ENCODE data around the gene CNPPD1.
A peak's percentile ranks its signal among the peaks of the same experiment; 100 is the strongest.

CNPPD1 gene

GRCh38 chr2:219160186-219161017 lies 16.3 kb downstream of the CNPPD1 start, which contains the start of gene NHEJ1:
Gene NHEJ1 (minus strand): TSS chr2:219160815. CDS start chr2:219158362, 2,453 bp downstream.
- DNase-seq (ENCODE audit: low spot score), result peak; percentile 95

DNA sequence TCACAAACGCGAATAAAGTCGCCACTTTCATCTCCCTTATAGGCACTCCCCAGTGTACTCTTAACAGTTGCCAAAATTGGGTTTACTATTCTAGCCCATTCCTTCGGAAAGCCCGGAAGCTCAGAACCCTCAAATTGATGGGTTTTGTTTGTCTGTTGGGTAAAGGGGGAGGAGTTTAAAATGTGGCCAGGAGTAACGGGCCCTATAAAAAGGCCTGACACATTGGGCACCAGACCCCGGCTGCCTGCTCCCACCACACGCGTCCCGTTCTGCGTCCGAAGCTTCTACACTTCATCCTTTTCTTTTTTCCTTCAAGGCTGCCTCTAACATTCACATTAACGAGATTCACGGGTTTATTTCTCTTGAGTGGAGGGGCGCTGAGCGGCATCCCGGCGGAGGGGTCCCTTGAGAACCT lies 16.9 kb downstream of the CNPPD1 start:
- no peak for DNase-seq (ENCODE audit: low spot score)

GRCh38 chr2:219158586-219158985 lies 18.1 kb downstream of the CNPPD1 start:
- DNase-seq (ENCODE audit: low spot score), result no peak

DNA sequence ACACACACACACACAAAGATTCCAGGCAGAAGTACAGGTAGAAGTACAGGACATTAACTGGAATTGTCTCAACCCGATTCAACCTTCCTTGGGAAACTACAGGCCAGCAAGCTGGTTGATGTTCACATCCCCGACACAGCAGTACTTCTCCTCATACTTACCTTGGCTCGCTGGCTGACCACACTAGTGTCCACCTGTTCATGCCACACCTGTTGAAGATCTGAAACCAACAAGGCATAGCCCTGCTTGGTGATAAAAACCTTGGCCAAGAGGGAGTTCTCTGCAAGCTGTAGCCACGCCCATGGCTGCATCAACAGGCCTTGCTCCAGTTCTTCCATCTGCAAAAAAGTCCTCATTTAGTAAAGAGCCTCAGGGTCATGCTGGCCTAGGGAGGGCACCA lies 18.7 kb downstream of the CNPPD1 start:
- DNase-seq (ENCODE audit: low spot score), result no peak

GRCh38 chr2:219157396-219157795 lies 19.3 kb downstream of the CNPPD1 start:
- DNase-seq (ENCODE audit: low spot score), result no peak

GRCh38 chr2:219155054-219155644 lies 21.6 kb downstream of the CNPPD1 start:
- peak; percentile 88 for DNase-seq (ENCODE audit: low spot score)

DNA sequence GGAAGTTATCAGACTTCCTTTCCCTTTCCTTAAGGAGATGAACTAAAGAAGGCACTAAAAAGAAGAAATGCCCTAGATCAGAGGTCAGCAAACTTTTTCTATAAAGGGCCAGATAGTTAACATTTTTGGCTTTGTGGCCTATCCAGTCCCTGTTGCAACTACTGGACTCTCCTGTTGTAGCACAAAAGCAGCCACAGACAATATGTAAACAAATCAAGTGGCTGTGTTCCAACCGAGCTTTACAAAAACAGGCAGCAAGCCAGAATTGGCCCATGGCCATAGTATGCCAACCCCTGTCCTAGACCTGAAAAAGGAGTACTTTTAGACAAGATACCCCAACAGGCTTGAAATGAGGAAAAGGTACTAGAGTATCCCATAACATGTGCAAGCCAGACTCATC lies 27.1 kb downstream of the CNPPD1 start:
- no peak for DNase-seq (ENCODE audit: low spot score)

DNA sequence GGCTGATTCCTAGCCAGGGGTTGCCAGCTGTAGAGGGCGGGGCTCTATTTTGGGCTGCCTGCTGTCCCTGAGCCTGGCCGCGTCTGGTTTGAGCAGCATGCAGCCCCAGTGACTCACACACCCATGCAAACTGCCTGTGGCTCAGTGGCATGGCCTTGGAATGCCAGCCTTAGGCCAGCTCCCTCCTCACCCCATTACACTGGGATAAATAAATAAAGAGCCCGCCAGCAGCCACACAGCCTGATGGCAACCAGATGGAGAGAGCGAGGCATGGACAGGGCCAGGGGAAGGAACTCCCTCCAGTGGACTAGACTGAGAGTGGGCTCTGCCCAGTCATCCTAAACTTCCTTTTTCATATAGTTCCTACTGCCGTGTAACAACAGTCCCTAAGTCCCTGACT lies 34.4 kb downstream of the CNPPD1 start:
- DNase-seq (ENCODE audit: low spot score), result no peak

GRCh38 chr2:219140722-219141121 lies 36.0 kb downstream of the CNPPD1 start:
- DNase-seq (ENCODE audit: low spot score), result no peak

DNA sequence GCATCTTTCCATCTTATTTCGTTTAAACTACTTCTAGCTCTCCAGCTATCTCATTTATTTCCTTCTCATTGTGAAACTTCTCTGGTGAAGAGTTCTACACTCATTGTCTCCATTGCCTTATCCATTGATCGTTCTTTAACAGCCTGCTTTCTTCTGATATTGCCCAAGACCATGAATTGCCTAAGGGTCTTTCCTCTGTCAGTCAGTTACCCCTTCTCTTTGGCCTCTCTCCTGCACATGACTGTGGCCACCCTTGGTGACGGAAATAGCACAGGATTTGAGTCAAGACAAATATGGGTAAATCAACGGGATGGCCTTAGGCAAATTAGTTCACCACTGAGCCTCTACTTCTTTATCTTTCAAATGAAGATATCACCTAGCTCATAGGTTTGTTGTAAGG lies 42.7 kb downstream of the CNPPD1 start:
- no peak for DNase-seq (ENCODE audit: low spot score)

DNA sequence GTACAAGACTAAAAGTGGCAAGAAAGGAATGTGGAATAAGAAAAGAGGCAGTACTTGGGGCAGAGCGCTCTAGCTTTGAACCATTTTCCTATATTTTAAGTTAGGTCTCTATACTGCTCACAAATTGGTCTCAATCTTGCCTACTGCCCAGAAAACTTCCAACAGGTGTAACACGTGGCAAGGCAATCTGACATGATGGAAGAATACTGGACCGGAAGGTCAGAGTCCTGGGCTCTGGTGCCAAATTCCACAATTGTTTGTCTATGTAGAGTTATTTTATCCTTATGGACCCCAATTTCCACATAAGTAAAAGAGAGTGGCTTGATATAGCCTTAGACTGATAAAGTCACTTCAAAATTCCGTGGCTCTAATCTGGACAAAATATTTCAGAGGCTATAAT lies 45.0 kb downstream of the CNPPD1 start:
- DNase-seq (ENCODE audit: low spot score), result no peak

DNA sequence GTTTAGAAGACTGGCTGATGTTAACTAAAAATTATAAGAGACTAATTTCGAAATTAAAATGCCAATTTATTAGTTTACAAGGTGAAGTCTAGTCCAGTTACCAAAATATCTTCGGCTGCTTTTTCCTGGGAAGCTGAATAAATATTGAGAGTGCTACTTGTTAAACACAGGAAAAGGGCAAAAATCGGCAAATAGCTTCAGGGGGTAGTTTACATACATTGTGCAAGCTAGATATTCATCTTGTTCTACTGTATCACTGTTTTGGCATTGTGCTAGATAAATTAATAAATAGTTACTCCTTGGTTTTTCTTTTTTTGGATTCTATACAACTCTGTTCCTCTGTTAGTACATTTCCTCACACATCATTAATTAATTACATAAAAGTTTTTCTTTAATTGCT lies 45.4 kb downstream of the CNPPD1 start:
- no peak for DNase-seq (ENCODE audit: low spot score)

DNA sequence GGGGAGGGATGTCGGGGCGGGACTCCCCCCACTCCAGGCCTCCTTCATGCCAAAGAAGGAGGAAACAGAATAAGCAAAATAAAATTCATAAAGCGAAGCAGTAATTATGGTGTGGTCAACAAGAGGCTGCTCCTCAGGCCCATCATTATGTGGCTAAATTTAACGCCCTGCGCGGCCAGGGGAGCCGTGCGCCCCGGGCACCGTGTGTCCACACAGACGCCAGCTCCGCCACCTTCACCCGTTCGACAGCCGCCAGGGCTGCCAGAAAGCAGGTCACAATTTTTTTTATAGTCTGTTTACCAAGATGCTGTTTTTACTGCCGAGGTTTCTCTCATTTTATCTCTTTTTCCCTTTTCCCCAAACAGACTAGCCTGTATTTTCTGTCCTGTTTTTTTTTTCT lies 47.1 kb downstream of the CNPPD1 start:
- no peak for DNase-seq (ENCODE audit: low spot score)

DNA sequence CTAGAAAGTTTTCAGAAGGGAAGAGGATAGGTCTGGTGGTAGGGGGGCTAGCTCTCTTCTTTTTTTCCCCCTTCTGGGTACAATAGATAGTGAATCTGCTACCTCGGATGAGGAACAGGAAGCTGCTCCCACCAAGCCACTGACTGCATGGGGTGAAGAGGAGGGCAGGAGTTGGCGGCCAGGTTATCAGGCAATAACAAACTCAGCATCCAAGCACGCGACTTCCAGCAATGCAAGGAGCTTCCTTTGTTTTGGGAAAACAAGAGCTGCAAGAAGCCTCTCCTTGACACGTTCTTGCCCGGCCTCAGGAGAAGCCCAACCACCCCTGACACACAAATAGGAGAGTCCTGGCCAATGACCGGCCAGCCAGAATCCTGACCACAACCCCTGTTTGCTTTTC lies 48.3 kb downstream of the CNPPD1 start:
- no peak for DNase-seq (ENCODE audit: low spot score)

DNA sequence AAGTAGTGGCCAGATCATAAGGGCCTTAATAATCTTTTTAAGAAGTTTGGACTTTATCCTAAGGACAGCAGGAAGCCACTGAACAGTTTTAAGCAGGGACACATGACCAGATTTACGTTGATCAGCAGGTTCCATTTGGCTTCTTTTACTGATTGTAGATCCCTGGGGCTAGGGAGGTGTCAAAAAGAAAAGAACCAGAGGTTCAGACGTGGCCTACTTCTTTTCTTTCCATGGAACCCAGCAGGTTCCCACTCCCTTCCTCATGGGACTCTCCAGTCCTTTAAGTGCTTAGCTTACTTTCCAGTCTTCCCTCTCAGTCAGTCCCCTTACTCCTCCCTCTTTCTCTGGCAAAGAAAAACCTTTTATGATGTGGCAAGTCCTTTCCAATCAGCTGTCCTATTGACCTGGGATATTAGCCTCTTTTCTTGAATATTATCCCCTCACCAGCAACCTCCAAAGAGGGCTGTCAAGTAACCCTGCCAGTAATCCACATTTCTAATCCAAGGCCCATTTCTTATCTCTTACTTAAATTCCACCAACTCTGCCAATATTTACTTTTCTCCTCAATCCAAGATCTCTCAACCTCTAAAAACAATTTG lies 49.6 kb downstream of the CNPPD1 start:
- DNase-seq (ENCODE audit: low spot score), result no peak

GRCh38 chr2:219126555-219126954 lies 50.2 kb downstream of the CNPPD1 start:
- DNase-seq (ENCODE audit: low spot score), result no peak

DNA sequence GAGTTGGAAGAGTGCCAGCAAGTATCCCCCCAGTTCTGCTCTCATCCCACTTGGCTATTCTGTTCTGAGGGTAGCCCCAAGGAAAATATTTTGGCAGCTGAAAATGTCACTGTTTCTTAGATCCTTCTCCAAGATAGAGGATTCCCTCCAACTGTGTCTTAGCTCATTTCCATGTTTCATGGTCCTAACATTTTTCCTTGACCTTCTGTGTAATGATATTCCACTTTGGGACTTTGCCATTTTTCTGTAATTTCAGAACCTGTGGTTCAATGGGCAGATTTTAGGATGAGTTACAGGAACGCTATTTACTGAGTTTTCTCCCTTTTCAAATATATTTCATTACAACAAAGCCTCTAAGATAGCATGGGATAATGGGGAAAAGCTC lies 50.8 kb downstream of the CNPPD1 start:
- no peak for DNase-seq (ENCODE audit: low spot score)

- DNase-seq (ENCODE audit: low spot score), result no peak
Measured at GRCh38 chr2:219125225-219125885, 51.4 kb downstream of the CNPPD1 start.

- no peak for DNase-seq (ENCODE audit: low spot score)
Measured at GRCh38 chr2:219124381-219125110, 52.2 kb downstream of the CNPPD1 start.

- DNase-seq (ENCODE audit: low spot score), result no peak
Measured at GRCh38 chr2:219123356-219124135, 53.2 kb downstream of the CNPPD1 start.

Data from hematopoietic multipotent progenitor cell treated with erythropoietin and hydrocortisone succinate and interleukin-3 and kit ligand, for 17 days (in vitro differentiated cells).